ENCODE data around the gene MYRIP. TPM values are rescaled to one million over a fixed set of nuclear protein-coding genes. Genes with fewer than 3 reads are reported as not detected.

Gene MYRIP
- total RNA-seq, 1 experiment from 2014 or later = 0.44 TPM

DNA sequence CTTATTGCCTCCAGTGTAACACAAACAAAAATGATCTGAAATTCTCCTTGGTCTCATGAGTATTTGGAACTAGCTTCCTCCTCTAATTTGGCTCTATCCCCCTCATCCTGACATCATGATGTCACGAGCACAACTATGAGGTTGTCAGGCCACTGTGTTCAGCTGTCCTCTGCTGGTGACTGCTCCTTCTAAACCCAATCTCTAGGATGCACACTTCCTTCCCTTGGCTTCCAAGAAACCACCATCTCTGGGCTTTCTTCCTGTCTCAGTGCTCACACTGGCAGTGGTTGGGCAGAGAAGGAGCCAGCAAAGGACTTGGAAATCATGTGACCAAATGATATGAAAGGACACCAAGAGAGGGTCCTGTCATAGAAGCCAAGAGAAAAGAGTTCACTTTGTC lies 469.4 kb downstream of the MYRIP start:
- POLR2A ChIA-PET = no interaction called here

DNA sequence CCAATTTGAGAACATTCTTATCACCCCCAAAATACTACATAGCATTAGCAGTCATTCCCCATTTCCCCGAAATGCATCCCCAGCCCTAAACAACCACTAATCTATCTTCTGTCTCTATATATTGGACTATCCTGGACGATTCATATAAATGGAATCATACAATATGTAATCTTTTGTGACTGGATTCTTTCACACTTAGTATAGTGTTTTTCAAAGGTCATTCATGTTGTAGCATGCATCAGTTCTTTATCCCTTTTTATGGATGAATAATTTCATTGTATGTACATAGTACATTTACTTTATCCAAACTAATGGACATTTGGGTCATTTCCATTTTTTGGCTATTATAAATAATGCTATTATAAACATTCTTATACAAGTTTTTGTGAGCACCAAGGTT lies 472.6 kb downstream of the MYRIP start:
- no peaks in the 10 kb centered on the region for H4K20me1 ChIP-seq (ENCODE audit: insufficient read depth)
- no peak for DNase-seq (ENCODE audit: low read depth, low spot score)
- no peak overlapping the region for H3K9ac ChIP-seq (ENCODE audit: low read length)
- no peak overlapping the region for H2AFZ ChIP-seq (ENCODE audit: low read depth, low read length, poor library complexity, severe bottlenecking)
- no peaks in the 10 kb centered on the region for H3K9me3 ChIP-seq (ENCODE audit: control insufficient read depth in 1 of 2, insufficient read depth in 1 of 2, low read depth in 1 of 2, low read length in 2 of 2)
- CTCF ChIA-PET = no interaction called here
- no TSS peak for BruUV-seq (replicated peaks)
- ATAC-seq = no peak
- H3K4me3 ChIP-seq (replicated peaks in 1 of 2; ENCODE audit: low read depth in 1 of 2, low read length in 2 of 2) = no peak overlapping the region
- intact Hi-C loops (cut with micrococcal nuclease) = no loop called here
- H3K79me2 ChIP-seq (ENCODE audit: insufficient read depth, low read length) = no peaks in the 10 kb centered on the region
- H3K27ac ChIP-seq (ENCODE audit: low read depth, low read length) = no peak overlapping the region
- no peaks in the 10 kb centered on the region for H3K4me1 ChIP-seq (ENCODE audit: control insufficient read depth in 1 of 2, insufficient read depth in 2 of 2, low read length in 2 of 2)
- no peaks in the 10 kb centered on the region for H3K36me3 ChIP-seq (ENCODE audit: control insufficient read depth in 1 of 2, insufficient read depth in 2 of 2, low read length in 2 of 2)
- H3K27me3 ChIP-seq (ENCODE audit: insufficient read depth, low read length) = no peaks in the 10 kb centered on the region
- POLR2A ChIA-PET = no interaction called here
- no peaks in the 10 kb centered on the region for H3K9me2 ChIP-seq (ENCODE audit: insufficient read depth)
- no peak overlapping the region for H3K4me2 ChIP-seq (ENCODE audit: low read length)
- RAD21 ChIA-PET (ENCODE audit: low non-redundant PET in 1 of 2, low total read pairs in 2 of 2, uncharacterized antibody in 2 of 2, unreplicated experiment in 2 of 2) = no interaction called here
- TF ChIP-seq ZNF274 (IDR thresholded peaks at IDR 0.05; ENCODE audit: low read depth, low read length) (no peak), EZH2 (IDR thresholded peaks at IDR 0.05) (no peak), POLR2AphosphoS5 (IDR thresholded peaks at IDR 0.05; ENCODE audit: low read depth, low read length) (no peak), YY1 (IDR thresholded peaks at IDR 0.05; ENCODE audit: extremely low read depth, insufficient replicate concordance, low read depth, low read length) (no peak), SIN3A (IDR thresholded peaks at IDR 0.05; ENCODE audit: low read depth) (no peak), CBX3 (IDR thresholded peaks at IDR 0.05; ENCODE audit: low read depth) (no peak)
- TF ChIP-seq, protein P1, sequence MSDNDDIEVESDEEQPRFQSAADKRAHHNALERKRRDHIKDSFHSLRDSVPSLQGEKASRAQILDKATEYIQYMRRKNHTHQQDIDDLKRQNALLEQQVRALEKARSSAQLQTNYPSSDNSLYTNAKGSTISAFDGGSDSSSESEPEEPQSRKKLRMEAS (IDR thresholded peaks at IDR 0.05) = no peak
- TF ChIP-seq, protein P2, sequence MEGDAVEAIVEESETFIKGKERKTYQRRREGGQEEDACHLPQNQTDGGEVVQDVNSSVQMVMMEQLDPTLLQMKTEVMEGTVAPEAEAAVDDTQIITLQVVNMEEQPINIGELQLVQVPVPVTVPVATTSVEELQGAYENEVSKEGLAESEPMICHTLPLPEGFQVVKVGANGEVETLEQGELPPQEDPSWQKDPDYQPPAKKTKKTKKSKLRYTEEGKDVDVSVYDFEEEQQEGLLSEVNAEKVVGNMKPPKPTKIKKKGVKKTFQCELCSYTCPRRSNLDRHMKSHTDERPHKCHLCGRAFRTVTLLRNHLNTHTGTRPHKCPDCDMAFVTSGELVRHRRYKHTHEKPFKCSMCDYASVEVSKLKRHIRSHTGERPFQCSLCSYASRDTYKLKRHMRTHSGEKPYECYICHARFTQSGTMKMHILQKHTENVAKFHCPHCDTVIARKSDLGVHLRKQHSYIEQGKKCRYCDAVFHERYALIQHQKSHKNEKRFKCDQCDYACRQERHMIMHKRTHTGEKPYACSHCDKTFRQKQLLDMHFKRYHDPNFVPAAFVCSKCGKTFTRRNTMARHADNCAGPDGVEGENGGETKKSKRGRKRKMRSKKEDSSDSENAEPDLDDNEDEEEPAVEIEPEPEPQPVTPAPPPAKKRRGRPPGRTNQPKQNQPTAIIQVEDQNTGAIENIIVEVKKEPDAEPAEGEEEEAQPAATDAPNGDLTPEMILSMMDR (IDR thresholded peaks at IDR 0.05 in 2 of 3, conservative IDR thresholded peaks at IDR 0.05 in 1 of 3; ENCODE audit: borderline replicate concordance in 1 of 3, insufficient read depth in 1 of 3, low read depth in 2 of 3, low read length in 2 of 3) = no peak
- TF ChIP-seq, protein P3, sequence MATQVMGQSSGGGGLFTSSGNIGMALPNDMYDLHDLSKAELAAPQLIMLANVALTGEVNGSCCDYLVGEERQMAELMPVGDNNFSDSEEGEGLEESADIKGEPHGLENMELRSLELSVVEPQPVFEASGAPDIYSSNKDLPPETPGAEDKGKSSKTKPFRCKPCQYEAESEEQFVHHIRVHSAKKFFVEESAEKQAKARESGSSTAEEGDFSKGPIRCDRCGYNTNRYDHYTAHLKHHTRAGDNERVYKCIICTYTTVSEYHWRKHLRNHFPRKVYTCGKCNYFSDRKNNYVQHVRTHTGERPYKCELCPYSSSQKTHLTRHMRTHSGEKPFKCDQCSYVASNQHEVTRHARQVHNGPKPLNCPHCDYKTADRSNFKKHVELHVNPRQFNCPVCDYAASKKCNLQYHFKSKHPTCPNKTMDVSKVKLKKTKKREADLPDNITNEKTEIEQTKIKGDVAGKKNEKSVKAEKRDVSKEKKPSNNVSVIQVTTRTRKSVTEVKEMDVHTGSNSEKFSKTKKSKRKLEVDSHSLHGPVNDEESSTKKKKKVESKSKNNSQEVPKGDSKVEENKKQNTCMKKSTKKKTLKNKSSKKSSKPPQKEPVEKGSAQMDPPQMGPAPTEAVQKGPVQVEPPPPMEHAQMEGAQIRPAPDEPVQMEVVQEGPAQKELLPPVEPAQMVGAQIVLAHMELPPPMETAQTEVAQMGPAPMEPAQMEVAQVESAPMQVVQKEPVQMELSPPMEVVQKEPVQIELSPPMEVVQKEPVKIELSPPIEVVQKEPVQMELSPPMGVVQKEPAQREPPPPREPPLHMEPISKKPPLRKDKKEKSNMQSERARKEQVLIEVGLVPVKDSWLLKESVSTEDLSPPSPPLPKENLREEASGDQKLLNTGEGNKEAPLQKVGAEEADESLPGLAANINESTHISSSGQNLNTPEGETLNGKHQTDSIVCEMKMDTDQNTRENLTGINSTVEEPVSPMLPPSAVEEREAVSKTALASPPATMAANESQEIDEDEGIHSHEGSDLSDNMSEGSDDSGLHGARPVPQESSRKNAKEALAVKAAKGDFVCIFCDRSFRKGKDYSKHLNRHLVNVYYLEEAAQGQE (IDR thresholded peaks at IDR 0.05; ENCODE audit: low read depth) = no peak

More for the DNA sequence above, 469.4 kb downstream of the MYRIP start:
- Histone ChIP-seq H3K9me3 (ENCODE audit: control insufficient read depth in 1 of 2, insufficient read depth in 1 of 2, low read depth in 1 of 2, low read length in 2 of 2) (no peaks in the 10 kb centered on the region), H3K27me3 (ENCODE audit: insufficient read depth, low read length) (no peaks in the 10 kb centered on the region), H3K27ac (ENCODE audit: low read depth, low read length) (no peak overlapping the region), H3K4me2 (ENCODE audit: low read length) (no peak overlapping the region), H3K9ac (ENCODE audit: low read length) (no peak overlapping the region), H3K36me3 (ENCODE audit: control insufficient read depth in 1 of 2, insufficient read depth in 2 of 2, low read length in 2 of 2) (no peaks in the 10 kb centered on the region), H4K20me1 (ENCODE audit: insufficient read depth) (no peaks in the 10 kb centered on the region), H3K9me2 (ENCODE audit: insufficient read depth) (no peaks in the 10 kb centered on the region), H2AFZ (ENCODE audit: low read depth, low read length, poor library complexity, severe bottlenecking) (no peak overlapping the region), H3K79me2 (ENCODE audit: insufficient read depth, low read length) (no peaks in the 10 kb centered on the region), H3K4me3 (replicated peaks in 1 of 2; ENCODE audit: low read depth in 1 of 2, low read length in 2 of 2) (no peak overlapping the region), H3K4me1 (ENCODE audit: control insufficient read depth in 1 of 2, insufficient read depth in 2 of 2, low read length in 2 of 2) (no peaks in the 10 kb centered on the region)
- DNase-seq (ENCODE audit: low read depth, low spot score) (no peak), ATAC-seq (no peak)
- CTCF ChIA-PET = no interaction called here
- RAD21 ChIA-PET (ENCODE audit: low non-redundant PET in 1 of 2, low total read pairs in 2 of 2, uncharacterized antibody in 2 of 2, unreplicated experiment in 2 of 2) = no interaction called here
- TF ChIP-seq, protein P4, sequence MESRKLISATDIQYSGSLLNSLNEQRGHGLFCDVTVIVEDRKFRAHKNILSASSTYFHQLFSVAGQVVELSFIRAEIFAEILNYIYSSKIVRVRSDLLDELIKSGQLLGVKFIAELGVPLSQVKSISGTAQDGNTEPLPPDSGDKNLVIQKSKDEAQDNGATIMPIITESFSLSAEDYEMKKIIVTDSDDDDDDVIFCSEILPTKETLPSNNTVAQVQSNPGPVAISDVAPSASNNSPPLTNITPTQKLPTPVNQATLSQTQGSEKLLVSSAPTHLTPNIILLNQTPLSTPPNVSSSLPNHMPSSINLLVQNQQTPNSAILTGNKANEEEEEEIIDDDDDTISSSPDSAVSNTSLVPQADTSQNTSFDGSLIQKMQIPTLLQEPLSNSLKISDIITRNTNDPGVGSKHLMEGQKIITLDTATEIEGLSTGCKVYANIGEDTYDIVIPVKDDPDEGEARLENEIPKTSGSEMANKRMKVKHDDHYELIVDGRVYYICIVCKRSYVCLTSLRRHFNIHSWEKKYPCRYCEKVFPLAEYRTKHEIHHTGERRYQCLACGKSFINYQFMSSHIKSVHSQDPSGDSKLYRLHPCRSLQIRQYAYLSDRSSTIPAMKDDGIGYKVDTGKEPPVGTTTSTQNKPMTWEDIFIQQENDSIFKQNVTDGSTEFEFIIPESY (IDR thresholded peaks at IDR 0.05; ENCODE audit: extremely low read depth, insufficient replicate concordance, low read length) = no peak
- no peak for TF ChIP-seq EZH2 (IDR thresholded peaks at IDR 0.05)
- no peak for TF ChIP-seq CBX3 (IDR thresholded peaks at IDR 0.05; ENCODE audit: low read depth)
- no peak for TF ChIP-seq EZH2phosphoT487 (IDR thresholded peaks at IDR 0.05; ENCODE audit: borderline replicate concordance)
- intact Hi-C loops (cut with micrococcal nuclease) = no loop called here
- BruUV-seq (replicated peaks) = no TSS peak

Measured in HCT116 (cell line).